Psoas muscle (tissue), 8 donors: ENCODE measurements around the gene NEUROD1. TPM values are rescaled to one million over a fixed set of nuclear protein-coding genes. Genes with fewer than 3 reads are reported as not detected.

Experiments used
- ATAC-seq, 4 donors: fragments of 200-7000 bp; cut with Tn5 transposase; one replicate each; pipeline ENCODE4 v1.9.1; 2020; ENCODE audit warnings: moderate library complexity in 3 of 4, mild to moderate bottlenecking in 2 of 4
- DNase-seq, 2 donors: peaks; one replicate each; pipeline ENCODE4 v3.0.0-alpha.2; 2020
- H3K27ac ChIP-seq: fragments of 200-600 bp; one replicate; pipeline ENCODE4 v1.8.0; 2022
- H3K27me3 ChIP-seq, 3 donors: fragments of 200-600 bp in 1 of 3; one replicate each; pipeline versions ENCODE4 v1.6.1 to v1.8.0; 2013 to 2022; ENCODE audit warnings: low read length in 2 of 3, mild to moderate bottlenecking in 2 of 3, moderate library complexity in 1 of 3; ENCODE audit not compliant: insufficient read depth in 3 of 3
- H3K36me3 ChIP-seq, 2 donors: fragments of 200-600 bp in 1 of 2; one replicate each; pipeline versions ENCODE4 v1.6.1 to v1.8.0; 2013 to 2022; ENCODE audit warnings: low read depth in 1 of 2, mild to moderate bottlenecking in 1 of 2, moderate library complexity in 1 of 2; ENCODE audit not compliant: insufficient read depth in 1 of 2
- H3K4me1 ChIP-seq: fragments of 200-600 bp; one replicate; pipeline ENCODE4 v1.8.0; 2022
- H3K4me3 ChIP-seq: fragments of 200-600 bp; one replicate; pipeline ENCODE4 v1.8.0; 2022; ENCODE audit warnings: mild to moderate bottlenecking
- H3K9me3 ChIP-seq: fragments of 200-600 bp; one replicate; pipeline ENCODE4 v1.8.0; 2022
- WGBS, 3 donors: extraction: QIAGEN DNeasy Blood & Tissue Kit; methylation state at CpG; one replicate each; pipeline versions ENCODE4 v1.1.6 to v1.1.7; 2013; 5-methylcytosine and 5-hydroxymethylcytosine counted together
- intact Hi-C, 2 donors: fragments of 100-400 bp; cut with DNase I; formaldehyde crosslinking; loops; one replicate each; pipeline versions ENCODE4 v1.11.0 to v1.14.2; 2022
- polyA plus RNA-seq, 3 donors: library from polyadenylated mRNA; stranded (reverse); fragments of 200-250 nt; gene quantifications; one replicate each; pipeline ENCODE4 v1.2.3, GENCODE V29; 2013
- total RNA-seq, 4 donors: library from RNA; stranded (reverse); fragmentation: NEBNext Ultra II Directional in 2 of 4; extraction: Animal tissue kit (Norgen Biotek cat#: 25700) in 2 of 4; gene quantifications; one replicate each; pipeline versions ENCODE4 v1.2.1 to v1.2.4, GENCODE V29; 2021 to 2023
- TF ChIP-seq, protein P1 (sequence below): fragments of 200-600 bp; IDR thresholded peaks from one replicate; pipeline ENCODE4 v1.8.0; 2022; ENCODE audit warnings: antibody characterized with exemption
- donor health status: healthy with polysubstance abuse.
- donor health status: DM: no; HTN: no; CAD: no; lungs with moderate emphysema.
- donor health status: Bipolar disorder and iron deficiency.
- donor health status: healthy.
- donor health status: DM: yes; HTN: yes; CAD: no.
- donor health status: DM: no; HTN: no; CAD: no.
- donor health status: DM: no; HTN: no; CAD: no.
- donor health status: DM: yes; HTN: yes; CAD: no.

NEUROD1 gene
- total and polyA plus RNA-seq, 7 donors, result not detected

DNA sequence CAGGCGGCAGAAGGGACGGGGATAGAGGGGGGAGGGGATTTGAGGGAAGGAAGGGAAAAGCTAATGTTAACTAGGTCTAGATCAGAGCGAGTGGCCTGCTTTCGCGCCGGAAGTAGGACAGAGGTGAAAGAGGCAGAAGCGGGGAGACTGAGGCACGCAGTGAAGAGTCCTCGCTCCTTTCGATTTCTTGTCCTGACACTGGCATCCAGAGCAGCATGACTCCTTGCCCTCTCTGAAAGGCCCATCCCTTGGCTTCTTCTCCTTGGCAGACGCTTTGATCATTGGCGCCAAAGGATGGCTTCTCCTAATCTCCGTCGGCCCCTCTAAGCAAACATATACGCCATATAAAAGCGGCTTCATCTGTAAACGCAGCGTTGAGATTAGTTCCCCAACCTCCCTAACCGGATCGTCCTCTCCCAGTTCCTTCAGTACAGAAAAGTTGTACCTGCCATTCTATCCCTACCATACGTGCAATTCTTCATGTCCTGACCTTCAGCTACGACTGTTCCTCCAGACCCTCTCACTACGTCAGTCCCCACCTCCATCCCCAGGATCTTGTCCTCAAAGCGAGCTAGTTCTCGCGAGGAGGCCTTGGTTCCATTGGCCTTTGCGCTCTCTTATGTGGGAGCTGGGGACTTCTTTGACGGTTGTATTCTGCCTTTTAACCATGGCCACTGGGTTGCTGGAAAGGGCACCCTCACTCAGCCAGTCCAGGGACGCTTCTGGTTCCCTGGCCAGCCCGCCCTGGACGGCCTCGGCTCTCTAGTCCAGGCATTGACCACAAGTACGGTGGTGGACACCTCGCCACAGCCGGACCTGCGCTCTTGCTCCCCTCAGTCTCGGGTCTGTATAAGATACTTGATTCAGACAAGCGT lies 857 bp upstream of the NEUROD1 start:
- WGBS, 3 donors, result 2 to 3% (median 2%) methylated on average over 38 of the region's 38 CpGs
- Histone ChIP-seq H3K27ac (no peak overlapping the region), H3K4me1 (no peaks in the 10 kb centered on the region), H3K27me3 (peaks cover 0 to 88% (median 42%) of the 10 kb centered on the region in 3 donors), H3K4me3 (peak overlapping the region; percentile 11), H3K36me3 (no peaks in the 10 kb centered on the region), H3K9me3 (no peaks in the 10 kb centered on the region)
- TF ChIP-seq, protein P1, sequence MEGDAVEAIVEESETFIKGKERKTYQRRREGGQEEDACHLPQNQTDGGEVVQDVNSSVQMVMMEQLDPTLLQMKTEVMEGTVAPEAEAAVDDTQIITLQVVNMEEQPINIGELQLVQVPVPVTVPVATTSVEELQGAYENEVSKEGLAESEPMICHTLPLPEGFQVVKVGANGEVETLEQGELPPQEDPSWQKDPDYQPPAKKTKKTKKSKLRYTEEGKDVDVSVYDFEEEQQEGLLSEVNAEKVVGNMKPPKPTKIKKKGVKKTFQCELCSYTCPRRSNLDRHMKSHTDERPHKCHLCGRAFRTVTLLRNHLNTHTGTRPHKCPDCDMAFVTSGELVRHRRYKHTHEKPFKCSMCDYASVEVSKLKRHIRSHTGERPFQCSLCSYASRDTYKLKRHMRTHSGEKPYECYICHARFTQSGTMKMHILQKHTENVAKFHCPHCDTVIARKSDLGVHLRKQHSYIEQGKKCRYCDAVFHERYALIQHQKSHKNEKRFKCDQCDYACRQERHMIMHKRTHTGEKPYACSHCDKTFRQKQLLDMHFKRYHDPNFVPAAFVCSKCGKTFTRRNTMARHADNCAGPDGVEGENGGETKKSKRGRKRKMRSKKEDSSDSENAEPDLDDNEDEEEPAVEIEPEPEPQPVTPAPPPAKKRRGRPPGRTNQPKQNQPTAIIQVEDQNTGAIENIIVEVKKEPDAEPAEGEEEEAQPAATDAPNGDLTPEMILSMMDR, result no peak
- intact Hi-C loops, result no loop called here
- no peak for DNase-seq
- no peak for ATAC-seq

DNA sequence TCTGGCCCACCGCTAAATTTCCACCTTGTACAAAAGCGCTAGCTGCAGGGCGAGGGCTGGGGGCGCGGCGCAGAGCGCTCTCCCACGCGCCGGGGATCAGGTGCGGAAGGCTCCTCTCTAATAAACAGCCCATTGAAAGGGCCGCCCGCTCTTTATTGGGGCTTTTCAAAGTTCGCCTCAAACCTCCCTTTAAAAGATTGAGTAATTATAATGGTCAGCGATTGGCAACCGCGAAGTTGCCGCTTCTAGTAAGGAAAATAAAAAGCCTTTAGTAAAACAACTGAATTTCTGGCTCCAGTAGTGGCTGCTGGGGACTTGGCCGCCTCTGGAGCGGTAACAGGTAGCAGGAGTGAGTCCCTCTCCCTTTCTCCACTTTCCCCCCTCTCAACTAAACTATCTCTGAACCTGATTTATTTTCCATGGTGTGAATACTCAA lies 755 bp downstream of the NEUROD1 start:
- DNase-seq, result no peak
- ATAC-seq, result no peak
- TF ChIP-seq, protein P1, result no peak
- H3K4me3 ChIP-seq, result no peak overlapping the region
- H3K36me3 ChIP-seq, result no peaks in the 10 kb centered on the region
- H3K4me1 ChIP-seq, result no peaks in the 10 kb centered on the region
- H3K27ac ChIP-seq, result no peak overlapping the region
- WGBS, 3 donors, result 2 to 4% (median 3%) methylated on average over 20 of the region's 20 CpGs
- peaks cover 0 to 76% (median 36%) of the 10 kb centered on the region in 3 donors for H3K27me3 ChIP-seq
- no peaks in the 10 kb centered on the region for H3K9me3 ChIP-seq
- intact Hi-C loops, result no loop called here

DNA sequence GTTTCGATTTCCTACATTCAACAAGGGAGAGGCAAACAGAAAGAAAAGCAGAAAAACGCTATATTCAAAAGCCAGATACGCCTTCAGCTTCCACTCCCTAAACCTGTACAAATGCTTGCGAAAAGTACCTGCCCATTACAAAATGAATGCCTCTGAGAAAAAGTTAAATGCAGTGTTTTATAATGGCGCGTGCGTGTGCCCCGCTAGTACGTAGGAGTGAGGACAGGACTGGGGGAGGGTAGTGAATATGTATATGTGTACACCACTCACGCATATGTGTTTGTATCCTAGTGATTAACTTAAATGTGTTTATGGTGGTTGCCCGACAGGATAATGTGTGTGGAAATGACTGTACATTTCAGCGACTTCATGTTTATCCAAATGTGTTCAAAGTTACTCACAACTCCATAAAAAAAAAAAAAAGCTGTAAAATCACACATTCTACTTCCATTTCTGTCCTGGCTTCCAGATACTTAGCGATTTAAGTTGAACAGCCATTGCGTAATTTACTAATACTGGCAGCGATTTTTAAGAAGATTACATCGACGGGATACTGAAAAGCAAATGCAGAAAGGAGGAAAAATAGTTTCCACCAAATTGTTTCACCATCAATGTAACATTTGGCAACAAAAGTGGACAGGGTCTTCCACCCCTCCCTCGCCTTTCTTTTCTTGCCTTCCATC lies 1.3 kb downstream of the NEUROD1 start:
- 11 to 15% (median 13%) methylated on average over 18 of the region's 18 CpGs for WGBS, 3 donors
- DNase-seq, result no peak
- Histone ChIP-seq H3K27ac (no peak overlapping the region), H3K36me3 (no peaks in the 10 kb centered on the region), H3K4me3 (no peak overlapping the region), H3K27me3 (peaks cover 0 to 70% (median 34%) of the 10 kb centered on the region in 3 donors), H3K4me1 (no peaks in the 10 kb centered on the region), H3K9me3 (no peaks in the 10 kb centered on the region)
- TF ChIP-seq, protein P1, result no peak
- ATAC-seq, result no peak
- intact Hi-C loops, result no loop called here

DNA sequence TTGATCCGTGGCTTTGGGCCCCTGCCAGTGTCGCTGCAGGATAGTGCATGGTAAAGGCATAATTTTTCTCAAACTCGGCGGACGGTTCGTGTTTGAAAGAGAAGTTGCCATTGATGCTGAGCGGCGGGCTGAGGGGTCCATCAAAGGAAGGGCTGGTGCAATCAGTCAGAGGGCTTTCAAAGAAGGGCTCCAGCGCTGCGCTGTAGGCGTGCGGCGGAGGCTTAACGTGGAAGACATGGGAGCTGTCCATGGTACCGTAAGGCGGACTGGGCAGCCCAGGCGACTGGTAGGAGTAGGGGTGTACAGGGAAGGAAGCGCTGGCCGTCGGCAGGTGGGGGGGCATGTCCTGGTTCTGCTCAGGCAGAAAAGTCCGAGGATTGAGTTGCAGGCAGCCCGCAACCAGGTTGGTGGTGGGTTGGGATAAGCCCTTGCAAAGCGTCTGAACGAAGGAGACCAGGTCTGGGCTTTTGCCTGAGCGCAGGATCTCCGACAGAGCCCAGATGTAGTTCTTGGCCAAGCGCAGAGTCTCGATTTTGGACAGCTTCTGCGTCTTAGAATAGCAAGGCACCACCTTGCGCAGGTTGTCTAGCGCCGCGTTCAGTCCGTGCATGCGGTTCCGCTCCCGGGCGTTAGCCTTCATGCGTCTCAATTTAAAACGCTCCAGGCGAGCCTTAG lies 2.3 kb downstream of the NEUROD1 start:
- no peaks in the 10 kb centered on the region for H3K4me1 ChIP-seq
- H3K4me3 ChIP-seq, result no peak overlapping the region
- ATAC-seq, result peak in 2 of 4 donors; percentile 45 to 60
- H3K9me3 ChIP-seq, result no peaks in the 10 kb centered on the region
- intact Hi-C loops, result no loop called here
- H3K27me3 ChIP-seq, result peaks cover 0 to 61% (median 28%) of the 10 kb centered on the region in 3 donors
- TF ChIP-seq, protein P1, result no peak
- H3K36me3 ChIP-seq, result no peaks in the 10 kb centered on the region
- 5 to 8% (median 6%) methylated on average over 41 of the region's 41 CpGs for WGBS, 3 donors
- H3K27ac ChIP-seq, result no peak overlapping the region
- DNase-seq, result peak; percentile 39 to 67
